Stomach (tissue), 9 donors: ENCODE data around the gene SLC18A2. TPM values are rescaled to one million over a fixed set of nuclear protein-coding genes. Genes with fewer than 3 reads are reported as not detected.
A peak's percentile ranks its signal among the peaks of the same experiment; 100 is the strongest.

Experiments used
- DNase-seq, 2 donors: peaks; one replicate each; pipeline versions ENCODE4 v3.0.0 to v3.0.0-alpha.2; 2013 to 2019
- H3K27ac ChIP-seq, 5 donors: fragments of 200-600 bp in 4 of 5; sonication (generic) in 4 of 5; one replicate each; pipeline ENCODE4 v1.5.1; 2013 to 2019; ENCODE audit warnings: mild to moderate bottlenecking in 1 of 5, moderate library complexity in 1 of 5
- H3K27me3 ChIP-seq, 3 donors: fragments of 200-600 bp; sonication (generic); one replicate each; pipeline ENCODE4 v1.5.1; 2017 to 2019; ENCODE audit warnings: mixed run types in 1 of 3
- H3K36me3 ChIP-seq, 4 donors: fragments of 200-600 bp; sonication (generic); 1 replicate in 3 of 4; 2 replicates in 1 of 4; pipeline ENCODE4 v1.5.1; 2016 to 2019
- H3K4me1 ChIP-seq, 4 donors: fragments of 200-600 bp; sonication (generic); one replicate each; pipeline ENCODE4 v1.5.1; 2016 to 2019
- H3K4me3 ChIP-seq, 4 donors: fragments of 200-600 bp; sonication (generic) in 3 of 4; one replicate each; pipeline ENCODE4 v1.5.1; 2016 to 2019; ENCODE audit warnings: mild to moderate bottlenecking in 1 of 4
- H3K9me3 ChIP-seq, 4 donors: fragments of 200-600 bp; sonication (generic); one replicate each; pipeline ENCODE4 v1.5.1; 2016 to 2019
- EP300 ChIP-seq: sonication (generic); formaldehyde crosslinking; IDR thresholded peaks from one replicate; pipeline ENCODE4 v1.6.1; 2017; ENCODE audit warnings: antibody characterized with exemption
- POLR2A ChIP-seq, 4 donors: fragments of 450-650 bp; IDR thresholded peaks; one replicate each; pipeline ENCODE4 v1.6.1; 2016; ENCODE audit warnings: antibody characterized with exemption in 4 of 4, control low read depth in 2 of 4, mild to moderate bottlenecking in 1 of 4, moderate library complexity in 1 of 4
- POLR2AphosphoS5 ChIP-seq, 3 donors: sonication (generic); formaldehyde crosslinking; IDR thresholded peaks; one replicate each; pipeline ENCODE4 v1.6.1; 2016; ENCODE audit warnings: antibody characterized with exemption in 3 of 3
- WGBS, 5 donors: extraction: QIAGEN DNeasy Blood & Tissue Kit in 3 of 5; methylation state at CpG; one replicate each; pipeline versions ENCODE4 v1.1.5 to v1.1.7; 2013 to 2018; 5-methylcytosine and 5-hydroxymethylcytosine counted together
- intact Hi-C: fragments of 100-400 bp; cut with DNase I; formaldehyde crosslinking; loops from one replicate; pipeline ENCODE4 v1.15.1; 2023; ENCODE audit warnings: low total_unique reads
- polyA plus RNA-seq, 3 donors: library from polyadenylated mRNA; stranded (reverse); fragments of 200-250 nt; gene quantifications; one replicate each; pipeline ENCODE4 v1.2.3, GENCODE V29; 2013
- total RNA-seq, 5 donors: library from RNA; depleted of rRNA; stranded (reverse); fragments of >200 nt; gene quantifications; one replicate each; pipeline versions ENCODE4 v1.1.0 to v1.2.3, GENCODE V29; 2014 to 2016
- TF ChIP-seq, protein P1 (sequence below), 7 experiments: fragments of 450-650 bp in 4 of 7; fragments of 200-600 bp in 3 of 7; sonication (generic) in 3 of 7; IDR thresholded peaks; one replicate each; pipeline ENCODE4 v1.5.1; 2016 to 2019; ENCODE audit warnings: antibody characterized with exemption in 7 of 7, control low read depth in 2 of 7, mild to moderate bottlenecking in 1 of 7
- donor health status: healthy with polysubstance abuse.
- donor health status: Bipolar disorder and iron deficiency.
- donor health status: healthy.

SLC18A2 gene
- total and polyA plus RNA-seq, 8 donors, result 0.43 to 49.6 (median 2.3) TPM; not detected in 1

DNA sequence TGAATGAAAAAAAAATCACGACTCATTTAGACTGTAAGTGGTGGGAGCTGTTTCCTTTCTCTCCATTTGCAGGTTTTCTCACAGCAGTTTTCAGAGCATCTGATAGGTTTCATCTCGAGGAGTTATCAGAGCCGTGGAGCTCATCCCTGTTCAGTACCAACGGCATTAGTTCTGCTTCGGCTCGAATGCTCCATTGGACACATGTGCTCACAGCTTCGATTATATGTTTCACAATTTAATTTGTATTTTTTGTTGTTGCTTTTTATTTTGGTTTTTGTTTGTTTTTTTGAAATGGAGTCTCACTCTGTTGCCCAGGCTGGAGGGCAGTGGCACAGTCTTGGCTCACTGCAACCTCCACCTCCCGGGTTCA is 1.5 kb downstream of the SLC18A2 start:
- no peaks in the 10 kb centered on the region for H3K36me3 ChIP-seq
- peaks cover 17 to 80% (median 35%) of the 10 kb centered on the region in 3 donors for H3K27me3 ChIP-seq
- H3K4me3 ChIP-seq, result no peak overlapping the region
- TF ChIP-seq EP300, result no peak
- TF ChIP-seq POLR2AphosphoS5 (IDR thresholded peaks at IDR 0.05), result no peak
- TF ChIP-seq, protein P1, sequence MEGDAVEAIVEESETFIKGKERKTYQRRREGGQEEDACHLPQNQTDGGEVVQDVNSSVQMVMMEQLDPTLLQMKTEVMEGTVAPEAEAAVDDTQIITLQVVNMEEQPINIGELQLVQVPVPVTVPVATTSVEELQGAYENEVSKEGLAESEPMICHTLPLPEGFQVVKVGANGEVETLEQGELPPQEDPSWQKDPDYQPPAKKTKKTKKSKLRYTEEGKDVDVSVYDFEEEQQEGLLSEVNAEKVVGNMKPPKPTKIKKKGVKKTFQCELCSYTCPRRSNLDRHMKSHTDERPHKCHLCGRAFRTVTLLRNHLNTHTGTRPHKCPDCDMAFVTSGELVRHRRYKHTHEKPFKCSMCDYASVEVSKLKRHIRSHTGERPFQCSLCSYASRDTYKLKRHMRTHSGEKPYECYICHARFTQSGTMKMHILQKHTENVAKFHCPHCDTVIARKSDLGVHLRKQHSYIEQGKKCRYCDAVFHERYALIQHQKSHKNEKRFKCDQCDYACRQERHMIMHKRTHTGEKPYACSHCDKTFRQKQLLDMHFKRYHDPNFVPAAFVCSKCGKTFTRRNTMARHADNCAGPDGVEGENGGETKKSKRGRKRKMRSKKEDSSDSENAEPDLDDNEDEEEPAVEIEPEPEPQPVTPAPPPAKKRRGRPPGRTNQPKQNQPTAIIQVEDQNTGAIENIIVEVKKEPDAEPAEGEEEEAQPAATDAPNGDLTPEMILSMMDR (IDR thresholded peaks at IDR 0.05), result no peak
- no peak for TF ChIP-seq POLR2A (IDR thresholded peaks at IDR 0.05)
- intact Hi-C loops, result no loop called here
- 79 to 86% (median 82%) methylated on average over 8 of the region's 8 CpGs for WGBS, 5 donors
- peaks cover 10 to 16% (median 15%) of the 10 kb centered on the region in 4 donors for H3K4me1 ChIP-seq
- H3K9me3 ChIP-seq, result no peaks in the 10 kb centered on the region
- no peak for DNase-seq
- H3K27ac ChIP-seq, result no peak overlapping the region

DNA sequence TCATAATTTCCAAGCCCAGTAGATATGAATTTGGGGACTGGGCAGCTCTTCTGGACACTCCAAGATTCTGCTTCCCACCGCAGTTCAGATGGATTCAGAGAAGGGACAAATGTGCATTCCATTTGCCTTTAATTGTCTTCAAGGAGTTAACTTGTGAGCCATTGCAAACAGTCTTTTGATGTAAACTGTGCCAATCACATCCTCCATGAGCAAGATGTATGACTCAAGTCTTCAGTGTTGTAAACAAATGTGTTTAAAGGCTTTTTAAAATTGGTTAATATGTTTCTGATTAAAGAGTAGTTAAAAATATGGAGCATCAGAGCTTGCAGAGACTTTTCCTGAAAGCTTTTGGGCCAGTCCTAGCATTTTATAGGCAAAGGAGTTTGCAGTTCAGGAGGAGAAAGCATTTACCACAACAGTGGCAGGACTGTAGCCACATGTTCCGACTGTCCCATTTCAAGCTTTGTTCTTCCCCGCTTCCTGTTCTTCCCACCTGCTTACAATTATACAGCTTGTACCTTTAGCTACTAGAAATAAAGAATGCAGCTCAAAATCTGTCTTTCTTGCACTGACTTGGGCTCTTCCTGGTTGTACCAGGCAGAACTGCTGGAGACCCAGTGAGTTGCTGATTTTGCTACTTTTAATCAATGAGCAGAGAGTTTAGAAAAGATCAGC is 6.2 kb downstream of the SLC18A2 start:
- no peaks in the 10 kb centered on the region for H3K9me3 ChIP-seq
- DNase-seq, result no peak
- H3K4me3 ChIP-seq, result no peak overlapping the region
- 72 to 79% (median 75%) methylated on average over 3 of the region's 3 CpGs for WGBS, 5 donors
- no peaks in the 10 kb centered on the region for H3K36me3 ChIP-seq
- no peaks in the 10 kb centered on the region for H3K4me1 ChIP-seq
- intact Hi-C loops, result no loop called here
- H3K27ac ChIP-seq, result no peak overlapping the region
- TF ChIP-seq, protein P1 (IDR thresholded peaks at IDR 0.05), result no peak
- TF ChIP-seq POLR2A (IDR thresholded peaks at IDR 0.05) (no peak), EP300 (no peak), POLR2AphosphoS5 (IDR thresholded peaks at IDR 0.05) (no peak)
- H3K27me3 ChIP-seq, result peaks cover 0 to 69% (median 22%) of the 10 kb centered on the region in 3 donors

DNA sequence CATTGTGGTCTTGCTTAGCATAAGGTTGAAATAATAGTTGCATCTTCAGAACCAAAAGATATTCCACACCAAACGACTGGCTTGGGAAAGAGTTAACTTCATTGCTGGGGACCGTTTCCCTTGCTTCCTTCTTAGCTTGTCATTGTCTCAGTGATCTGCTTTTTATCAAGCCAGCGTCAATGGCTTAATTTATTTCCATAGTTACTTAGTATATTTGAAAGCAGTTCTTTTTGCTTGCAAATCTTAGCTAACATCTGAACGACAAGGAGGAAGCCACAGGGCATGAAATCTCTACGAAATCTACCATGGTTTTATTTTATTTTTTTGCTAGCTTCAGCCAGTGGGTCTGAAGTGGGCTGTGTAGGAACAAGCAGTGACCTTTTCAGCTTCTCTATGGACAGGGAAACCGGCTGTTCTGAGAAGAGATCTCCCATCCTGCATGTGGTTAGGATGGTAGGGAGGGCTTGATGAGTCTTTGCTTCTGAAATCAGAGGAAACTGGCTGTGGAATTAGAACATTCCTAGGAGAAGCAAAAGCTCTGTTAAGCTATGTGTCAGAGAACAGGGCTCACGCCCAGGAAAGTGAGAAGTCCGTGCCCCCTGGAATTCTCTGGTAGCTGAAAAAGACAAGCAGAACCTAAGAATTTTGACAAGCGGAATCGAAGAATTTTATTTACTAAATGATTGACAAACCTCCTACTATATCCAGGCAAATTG is 8.0 kb downstream of the SLC18A2 start:
- Histone ChIP-seq H3K9me3 (no peaks in the 10 kb centered on the region), H3K4me1 (no peaks in the 10 kb centered on the region), H3K4me3 (no peak overlapping the region), H3K27ac (no peak overlapping the region), H3K36me3 (no peaks in the 10 kb centered on the region), H3K27me3 (peaks cover 0 to 58% (median 13%) of the 10 kb centered on the region in 3 donors)
- DNase-seq, result peak in 1 of 2 donors; percentile 26
- intact Hi-C loops, result no loop called here
- WGBS, 5 donors, result 35 to 47% (median 43%) methylated on average over 10 of the region's 10 CpGs
- TF ChIP-seq POLR2A (IDR thresholded peaks at IDR 0.05) (no peak), EP300 (no peak), POLR2AphosphoS5 (IDR thresholded peaks at IDR 0.05) (no peak)
- TF ChIP-seq, protein P1 (IDR thresholded peaks at IDR 0.05), result no peak

DNA sequence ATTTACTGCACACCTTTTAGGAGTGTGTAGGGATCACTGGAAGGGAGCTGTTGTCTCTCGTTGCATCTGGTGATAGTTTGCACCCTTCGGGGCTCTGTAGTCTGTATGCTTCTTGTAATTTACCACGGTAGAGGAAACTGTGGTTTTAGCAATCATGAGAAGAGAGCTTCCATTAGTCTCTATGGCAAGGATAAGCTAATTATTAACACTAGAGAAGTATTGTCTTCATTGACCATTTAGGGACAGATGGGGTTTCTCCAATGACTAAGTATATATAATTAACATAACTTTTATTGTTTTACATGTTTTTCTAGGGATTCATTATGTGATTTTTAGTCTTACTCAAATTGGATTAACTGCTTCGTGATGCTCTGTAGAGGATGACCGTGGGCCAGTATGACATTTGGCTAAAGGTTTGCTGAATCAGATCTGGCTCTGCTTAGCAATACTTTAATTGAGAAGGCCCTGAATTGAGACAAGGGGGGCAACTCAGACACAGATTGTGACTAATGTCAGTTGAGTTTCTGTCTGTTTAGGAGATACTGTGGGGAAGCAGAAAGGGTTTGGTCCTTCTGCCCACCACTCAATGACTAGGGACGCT is 8.7 kb downstream of the SLC18A2 start:
- TF ChIP-seq POLR2AphosphoS5 (IDR thresholded peaks at IDR 0.05), result no peak
- TF ChIP-seq, protein P1 (IDR thresholded peaks at IDR 0.05), result no peak
- TF ChIP-seq POLR2A (IDR thresholded peaks at IDR 0.05), result no peak
- no peak for TF ChIP-seq EP300
- Histone ChIP-seq H3K36me3 (no peaks in the 10 kb centered on the region), H3K27me3 (peaks cover 0 to 57% (median 13%) of the 10 kb centered on the region in 3 donors), H3K9me3 (no peaks in the 10 kb centered on the region), H3K4me3 (no peak overlapping the region), H3K4me1 (no peaks in the 10 kb centered on the region), H3K27ac (no peak overlapping the region)
- 53 to 72% (median 64%) methylated on average over 6 of the region's 6 CpGs for WGBS, 5 donors
- intact Hi-C loops, result no loop called here
- no peak for DNase-seq
